HEK293 (cell line): ENCODE measurements around the gene C11orf71.

ENCODE experiments used
- ATF2 ChIP-seq: fragments of 450-650 bp; formaldehyde crosslinking; IDR thresholded peaks from 2 replicates; pipeline ENCODE4 v1.5.1; 2016; ENCODE audit warnings: missing biosample characterization, missing genetic modification characterization, low read depth
- ZNF211 ChIP-seq: fragments of 450-650 bp; formaldehyde crosslinking; IDR thresholded peaks from 2 replicates; pipeline ENCODE4 v1.5.1; 2016; ENCODE audit warnings: low read depth, missing biosample characterization, missing genetic modification characterization
- ZNF335 ChIP-seq: fragments of 450-650 bp; formaldehyde crosslinking; conservative IDR thresholded peaks from 2 replicates; pipeline ENCODE4 v1.5.1; 2016; ENCODE audit warnings: missing biosample characterization, missing genetic modification characterization
- ZNF624 ChIP-seq: fragments of 450-650 bp; formaldehyde crosslinking; IDR thresholded peaks from 2 replicates; pipeline ENCODE4 v1.5.1; 2017; ENCODE audit warnings: missing biosample characterization, missing genetic modification characterization

- TF ChIP-seq ZNF211 (no peak), ZNF624 (no peak), ZNF335 (tag by site-specific recombination) (no peak), ATF2 (tag by site-specific recombination) (no peak)
Observed at GRCh38 chr11:114367244-114367957, 32.9 kb downstream of the C11orf71 start.
